ENCODE measurements around the gene LGMN.

Gene LGMN

GRCh38 chr14:92675976-92676375 lies 72.5 kb downstream of the LGMN start:
- no peak for DNase-seq (ENCODE audit: low spot score)

- DNase-seq (ENCODE audit: low spot score), result no peak
Measured at GRCh38 chr14:92675421-92675820, 73.0 kb downstream of the LGMN start.

DNA sequence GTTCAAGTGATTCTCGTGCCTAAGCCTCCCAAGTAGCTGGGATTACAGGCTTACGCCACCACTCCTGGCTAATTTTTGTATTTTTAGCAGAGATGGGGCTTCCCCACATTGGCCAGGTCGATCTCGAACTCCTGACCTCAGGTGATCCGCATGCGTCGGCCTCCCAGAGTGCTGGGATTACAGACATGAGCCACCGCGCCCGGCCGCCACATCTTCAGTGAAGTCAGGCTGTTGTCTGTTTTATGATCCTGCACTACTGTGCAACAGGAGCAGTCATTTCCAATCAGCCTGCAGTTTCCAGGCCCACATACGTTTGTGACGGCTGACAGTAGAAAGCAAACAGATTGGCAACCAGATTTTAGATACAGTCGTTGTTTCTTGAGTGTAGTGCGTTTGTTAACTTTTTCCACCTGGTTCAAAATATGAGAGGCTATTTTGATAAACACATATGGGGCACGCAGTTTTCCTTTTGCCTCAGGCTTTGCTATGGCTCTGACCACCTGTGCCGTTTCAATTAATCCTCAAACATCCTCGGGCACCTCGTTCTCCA lies 74.8 kb downstream of the LGMN start:
- DNase-seq (ENCODE audit: low spot score), result no peak

DNA sequence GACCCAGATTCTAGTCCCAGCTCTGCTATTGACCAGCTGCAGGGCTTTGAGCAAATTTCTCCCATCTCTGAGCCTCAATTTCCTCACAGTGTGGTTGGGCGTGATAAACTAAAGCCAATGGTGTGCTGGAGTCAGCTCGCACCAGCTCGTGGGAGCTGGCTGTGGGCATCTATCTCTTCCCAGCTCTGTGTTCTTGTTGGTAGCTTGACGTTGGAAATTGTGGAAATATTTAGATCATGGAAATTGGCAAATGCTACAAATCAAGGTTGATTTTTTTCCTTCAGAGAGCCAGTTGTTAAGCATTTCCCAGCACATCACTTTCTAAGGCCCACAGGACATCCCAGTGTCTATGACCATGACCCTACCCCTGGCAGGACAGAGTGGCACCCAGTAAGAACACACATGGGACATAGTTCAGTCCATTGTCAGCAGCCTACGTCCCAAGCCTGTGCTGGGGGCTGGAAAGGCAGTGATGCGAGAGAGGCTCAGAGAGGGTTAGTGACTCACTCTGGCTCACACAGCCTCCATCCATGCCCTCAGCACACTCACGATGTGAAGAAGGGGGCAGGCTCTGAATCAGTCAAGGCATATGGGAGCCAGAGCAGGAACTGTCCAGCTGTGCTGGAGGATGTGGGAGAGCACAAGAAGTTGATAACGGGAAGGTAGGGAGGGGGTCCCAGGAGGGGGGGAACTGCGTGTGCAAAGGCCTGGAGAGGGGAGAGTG lies 77.6 kb downstream of the LGMN start:
- no peak for DNase-seq (ENCODE audit: low spot score)

DNA sequence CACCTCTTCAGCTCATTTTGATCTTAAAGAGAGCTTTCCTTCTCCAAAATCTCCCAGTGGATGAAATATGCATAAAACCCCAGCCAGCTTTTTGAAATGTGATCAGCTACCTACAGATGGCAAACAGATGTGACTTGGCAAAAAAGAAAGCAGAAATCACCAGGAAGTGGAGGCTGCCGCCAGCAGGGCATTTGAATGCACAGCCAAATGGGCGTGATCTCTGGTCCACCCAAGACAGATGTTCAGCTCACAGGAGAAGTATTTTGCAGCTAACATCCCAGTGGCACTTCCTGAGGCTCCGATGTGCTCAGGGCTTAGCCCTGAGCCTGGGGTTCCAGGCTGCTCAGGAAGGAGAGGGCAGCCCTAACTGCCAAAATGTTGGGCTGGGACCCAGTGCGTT lies 78.3 kb downstream of the LGMN start:
- peak; percentile 82 for DNase-seq (ENCODE audit: low spot score)

DNA sequence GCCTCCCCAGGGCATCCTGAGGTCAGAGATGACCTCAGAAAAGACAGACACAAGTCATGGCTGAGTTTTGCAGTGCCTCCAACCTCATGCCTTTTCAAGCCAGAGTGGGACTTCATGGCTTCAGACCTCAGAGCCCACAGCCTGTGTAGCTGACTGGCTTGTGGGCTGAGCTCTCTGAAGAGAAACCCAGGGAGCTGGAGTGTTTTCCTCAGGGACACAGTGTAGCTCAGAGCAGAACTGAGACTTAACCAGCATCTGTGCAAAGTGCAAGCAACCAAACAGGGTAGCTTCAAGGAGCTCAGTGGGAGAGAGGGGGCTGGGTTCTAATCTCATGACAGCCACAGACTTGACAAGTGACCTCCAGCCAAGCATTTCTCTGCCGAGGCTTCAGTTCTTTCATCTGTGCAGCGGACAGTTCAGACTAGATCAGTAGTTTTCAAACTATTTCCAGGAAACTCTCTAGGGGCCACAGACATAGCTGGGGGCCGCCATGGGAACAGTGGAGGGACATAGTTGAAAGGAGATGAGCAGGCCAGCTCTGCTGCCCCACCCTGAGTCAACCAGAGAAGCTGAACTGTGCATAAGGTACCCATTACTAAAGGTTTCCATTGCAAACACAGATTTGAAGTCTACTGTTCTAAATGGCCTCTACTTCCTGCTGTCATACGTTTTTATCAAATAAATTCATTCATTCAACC lies 80.0 kb downstream of the LGMN start:
- no peak for DNase-seq (ENCODE audit: low spot score)

DNA sequence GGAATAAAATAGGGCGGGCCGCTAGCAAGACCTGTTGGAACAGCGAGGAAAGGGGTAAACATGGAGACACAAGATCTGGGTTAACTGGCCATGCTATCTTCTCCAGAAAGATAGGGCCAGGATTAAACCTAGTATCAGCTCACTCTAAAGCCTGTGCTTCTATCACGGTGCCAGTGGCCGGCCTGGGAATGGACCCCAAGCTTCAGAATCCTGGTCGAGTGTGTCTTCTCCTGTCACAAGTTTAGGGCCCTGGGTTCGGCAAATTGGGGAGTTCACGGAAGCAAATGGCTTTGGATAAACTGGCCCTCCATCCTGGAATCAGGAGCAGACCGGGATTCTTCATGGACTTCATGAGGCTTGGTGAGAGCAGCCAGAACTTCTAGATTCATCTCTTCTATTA lies 82.2 kb downstream of the LGMN start:
- DNase-seq (ENCODE audit: low spot score), result no peak

GRCh38 chr14:92665661-92666110 lies 82.7 kb downstream of the LGMN start:
- DNase-seq (ENCODE audit: low spot score), result no peak

GRCh38 chr14:92663049-92663448 lies 85.4 kb downstream of the LGMN start:
- DNase-seq (ENCODE audit: low spot score), result no peak

GRCh38 chr14:92660571-92660970 lies 87.9 kb downstream of the LGMN start:
- DNase-seq (ENCODE audit: low spot score), result no peak

GRCh38 chr14:92659765-92660561 lies 88.5 kb downstream of the LGMN start:
- DNase-seq (ENCODE audit: low spot score), result no peak

DNA sequence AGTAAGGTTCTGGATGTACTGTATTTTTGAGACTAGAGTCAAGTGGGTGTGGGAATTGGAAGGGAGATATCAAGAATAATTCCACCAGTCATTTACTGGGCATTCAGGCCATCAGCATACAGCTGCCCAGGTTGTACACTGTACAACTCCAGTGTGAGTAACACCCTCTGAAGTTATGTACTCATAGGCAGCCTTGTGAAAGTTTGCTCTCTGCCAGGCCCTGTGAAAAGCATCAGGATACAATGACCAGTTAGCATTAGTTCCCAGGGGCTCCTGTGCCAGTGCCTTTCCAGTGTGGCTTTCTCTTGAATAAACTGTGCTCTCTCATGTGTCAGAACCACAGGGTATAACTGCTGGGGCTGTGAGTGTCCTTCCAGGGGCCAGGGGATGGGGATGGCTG lies 89.7 kb downstream of the LGMN start:
- no peak for DNase-seq (ENCODE audit: low spot score)

GRCh38 chr14:92658160-92658559 lies 90.3 kb downstream of the LGMN start:
- no peak for DNase-seq (ENCODE audit: low spot score)

GRCh38 chr14:92657457-92658142 lies 90.8 kb downstream of the LGMN start:
- DNase-seq (ENCODE audit: low spot score), result no peak

GRCh38 chr14:92656306-92657081 lies 91.9 kb downstream of the LGMN start:
- DNase-seq (ENCODE audit: low spot score), result no peak

GRCh38 chr14:92655419-92656201 lies 92.8 kb downstream of the LGMN start:
- no peak for DNase-seq (ENCODE audit: low spot score)

- no peak for DNase-seq (ENCODE audit: low spot score)
Measured at GRCh38 chr14:92654239-92654901, 94.1 kb downstream of the LGMN start.

Data from hematopoietic multipotent progenitor cell treated with erythropoietin and hydrocortisone succinate and interleukin-3 and kit ligand, for 15 days (in vitro differentiated cells).